HS-27A (cell line): ENCODE data around the gene CTSZ.

Experiments used
- DNase-seq: peaks from one replicate; pipeline ENCODE4 v3.0.0-alpha.2; 2012; ENCODE audit warnings: low read depth, missing footprints

The CTSZ gene

DNA sequence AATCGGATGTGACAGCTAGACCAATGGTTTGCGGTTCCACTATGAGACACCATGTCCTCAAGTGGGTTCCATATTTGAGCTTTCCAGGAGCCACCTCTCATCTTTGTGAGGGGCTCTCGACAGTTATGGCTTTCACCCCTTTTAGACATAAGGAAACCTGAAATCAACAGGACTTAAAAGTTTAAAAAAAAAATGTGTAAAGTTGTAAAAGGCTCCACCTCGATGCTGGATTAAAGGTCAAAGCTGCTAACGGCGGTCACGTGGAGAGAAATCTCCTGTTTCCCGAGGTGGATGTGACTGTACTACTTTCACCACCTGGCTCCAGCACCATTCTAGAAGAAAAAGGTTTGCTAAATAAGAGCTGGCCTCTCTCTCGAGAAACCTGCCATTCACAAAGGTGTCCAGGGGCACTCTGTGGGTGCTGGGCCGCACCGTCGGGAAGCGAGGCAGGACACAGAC, 24.5 kb upstream of the CTSZ start:
- DNase-seq = no peak

DNA sequence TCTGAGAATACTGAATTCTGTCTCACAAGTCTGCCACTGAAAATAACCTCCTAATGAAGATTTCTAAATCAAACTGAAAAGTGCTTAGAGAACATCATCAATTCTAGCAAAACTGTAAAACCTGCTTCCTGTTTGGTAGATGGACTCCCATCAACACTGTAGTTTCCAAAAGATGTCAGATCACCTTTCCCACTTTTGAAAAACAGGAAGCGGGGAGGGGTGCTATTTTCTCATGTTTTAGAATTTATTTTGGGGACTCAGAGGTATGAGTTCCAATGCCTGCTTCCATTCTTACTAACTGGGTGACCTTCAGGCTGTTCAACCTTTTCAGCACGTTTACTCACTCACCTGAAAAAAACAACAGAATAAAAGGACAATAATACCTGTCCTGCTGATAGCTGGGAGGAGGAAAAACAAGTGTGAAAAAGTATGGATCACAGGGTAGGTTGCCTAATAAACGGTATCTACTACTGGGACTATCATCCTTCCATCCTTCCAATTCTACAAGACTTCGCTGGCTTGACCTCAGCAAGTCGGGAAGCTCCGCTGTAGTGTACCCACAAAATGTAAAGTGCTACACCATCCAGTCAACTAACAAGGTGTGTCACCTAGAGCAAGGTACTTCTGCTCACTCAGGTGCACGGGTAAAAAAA, 24.0 kb upstream of the CTSZ start:
- DNase-seq = no peak

DNA sequence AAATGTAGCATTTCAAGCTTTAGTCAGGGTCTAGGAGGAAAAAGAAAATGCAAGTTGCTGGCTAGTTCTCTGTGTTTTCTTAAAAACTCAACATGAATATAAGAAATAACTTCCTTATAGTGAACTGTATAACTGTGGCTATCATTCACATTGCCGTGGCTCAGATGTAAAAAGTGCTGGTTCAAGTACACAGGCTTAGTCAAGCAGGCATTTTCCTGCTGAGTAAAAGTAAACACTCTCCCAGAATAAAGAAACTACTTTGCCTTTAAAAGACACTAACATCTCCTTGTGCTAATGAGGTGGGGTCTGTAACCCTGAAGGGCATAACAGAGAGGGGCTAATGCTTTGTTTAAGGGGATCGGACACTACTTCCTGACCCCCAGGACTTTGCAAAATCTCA, 21.8 kb upstream of the CTSZ start:
- no peak for DNase-seq

DNA sequence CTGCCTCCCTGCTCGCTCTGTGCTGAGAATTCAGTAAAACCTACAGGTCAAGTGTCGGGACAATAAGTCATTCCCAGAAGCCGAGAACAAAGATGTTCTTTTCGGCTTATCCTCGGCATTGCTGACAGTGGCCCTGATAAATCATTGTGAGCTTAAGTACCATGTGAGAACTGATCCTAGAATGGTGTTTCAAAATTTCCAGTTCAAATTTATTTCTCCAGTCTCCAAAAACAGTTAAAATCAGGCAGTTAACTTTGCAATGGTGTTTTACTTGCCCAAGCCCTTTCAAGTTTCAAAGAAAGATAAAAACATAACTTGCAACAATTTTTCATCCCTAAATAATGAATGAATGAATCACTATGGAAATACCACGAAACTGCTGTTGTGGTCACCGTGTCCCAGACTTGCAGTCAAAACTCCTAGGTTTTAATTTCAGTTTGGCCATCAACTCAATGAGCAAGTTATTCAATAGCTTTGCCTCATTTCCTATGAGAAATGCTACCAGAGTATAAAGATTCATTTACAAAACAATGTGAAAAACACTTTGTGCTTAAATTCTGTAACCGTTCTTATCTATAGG, 20.8 kb upstream of the CTSZ start:
- no peak for DNase-seq

DNA sequence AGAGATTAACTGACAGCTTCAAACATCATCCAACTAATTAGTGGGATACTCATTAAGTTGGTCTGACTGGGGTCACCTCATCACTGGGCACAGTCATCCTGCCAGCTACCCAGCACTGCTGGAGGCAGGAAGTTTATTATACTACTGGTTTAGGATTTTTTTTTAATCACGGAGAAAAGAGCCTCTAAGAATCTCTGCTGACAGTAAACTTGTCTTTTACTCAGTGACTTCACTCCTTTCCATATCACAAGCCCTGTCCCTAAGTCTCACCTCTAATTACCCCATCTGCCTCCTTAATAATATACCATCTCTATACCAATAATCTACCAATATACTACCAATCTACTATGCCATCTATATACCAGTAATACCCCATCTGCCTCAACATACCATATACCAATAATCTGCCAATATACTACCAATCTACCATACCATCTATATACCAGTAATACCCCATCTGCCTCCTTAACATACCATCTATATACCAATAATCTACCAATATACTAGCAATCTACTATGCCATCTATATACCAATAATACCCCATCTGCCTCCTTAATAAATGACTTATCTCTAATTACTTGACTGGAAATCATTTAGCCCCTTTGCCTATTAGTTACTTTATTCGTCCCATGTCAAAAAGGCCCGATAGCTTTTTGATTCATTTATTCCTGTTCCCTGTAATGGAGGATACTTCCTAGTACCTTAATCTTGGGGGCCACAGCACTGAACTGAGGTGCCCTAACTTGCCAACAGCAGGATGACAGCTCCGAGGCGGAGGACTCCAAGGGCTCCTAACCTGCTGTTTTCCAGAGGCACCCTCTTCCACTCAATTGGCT, 20.1 kb upstream of the CTSZ start:
- DNase-seq = no peak

DNA sequence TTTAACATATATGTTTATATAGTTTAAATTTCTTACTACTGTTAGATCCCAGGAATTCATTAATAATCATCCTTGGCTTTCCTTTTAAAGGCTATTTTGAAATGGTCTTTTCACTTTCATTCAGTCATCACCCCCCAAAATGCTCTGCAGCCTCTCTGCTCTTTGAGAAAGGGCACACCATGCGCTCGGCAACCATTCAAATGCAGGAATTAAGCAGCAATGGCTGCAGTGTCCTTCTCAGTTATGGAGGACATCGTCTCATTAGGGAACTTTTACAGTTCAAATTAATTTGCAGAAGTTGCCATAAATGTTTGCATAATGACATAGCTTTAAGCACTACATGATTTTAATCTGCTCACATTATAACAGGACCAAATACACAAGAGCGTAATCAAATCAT, 18.5 kb upstream of the CTSZ start:
- no peak for DNase-seq

DNA sequence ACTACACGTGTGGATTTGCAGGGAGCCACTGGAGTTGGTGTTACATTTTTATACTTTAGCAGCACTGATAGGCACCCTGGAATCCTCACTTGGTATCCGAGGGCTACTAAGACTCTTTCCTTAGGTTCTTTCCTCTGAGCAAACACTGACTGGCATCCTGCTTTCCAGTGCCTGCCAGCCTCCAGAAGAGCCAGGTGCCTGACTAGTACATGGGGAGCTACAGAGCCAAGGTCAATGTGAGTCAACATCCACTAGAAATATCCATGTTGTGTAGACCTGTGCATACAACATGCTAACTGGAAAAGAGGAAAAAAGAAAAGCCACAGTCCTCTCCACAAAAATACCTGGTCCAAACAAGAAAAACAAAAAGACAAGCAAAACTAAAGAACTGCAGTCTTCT, 18.0 kb upstream of the CTSZ start:
- no peak for DNase-seq

DNA sequence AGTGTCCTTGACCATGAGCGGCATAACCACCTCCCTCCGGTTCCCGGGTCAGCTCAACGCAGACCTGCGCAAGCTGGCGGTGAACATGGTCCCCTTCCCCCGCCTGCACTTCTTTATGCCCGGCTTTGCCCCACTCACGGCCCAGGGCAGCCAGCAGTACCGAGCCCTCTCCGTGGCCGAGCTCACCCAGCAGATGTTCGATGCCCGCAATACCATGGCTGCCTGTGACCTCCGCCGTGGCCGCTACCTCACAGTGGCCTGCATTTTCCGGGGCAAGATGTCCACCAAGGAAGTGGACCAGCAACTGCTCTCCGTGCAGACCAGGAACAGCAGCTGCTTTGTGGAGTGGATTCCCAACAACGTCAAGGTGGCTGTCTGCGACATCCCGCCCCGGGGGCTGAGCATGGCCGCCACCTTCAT, 17.1 kb upstream of the CTSZ start:
- no peak for DNase-seq

DNA sequence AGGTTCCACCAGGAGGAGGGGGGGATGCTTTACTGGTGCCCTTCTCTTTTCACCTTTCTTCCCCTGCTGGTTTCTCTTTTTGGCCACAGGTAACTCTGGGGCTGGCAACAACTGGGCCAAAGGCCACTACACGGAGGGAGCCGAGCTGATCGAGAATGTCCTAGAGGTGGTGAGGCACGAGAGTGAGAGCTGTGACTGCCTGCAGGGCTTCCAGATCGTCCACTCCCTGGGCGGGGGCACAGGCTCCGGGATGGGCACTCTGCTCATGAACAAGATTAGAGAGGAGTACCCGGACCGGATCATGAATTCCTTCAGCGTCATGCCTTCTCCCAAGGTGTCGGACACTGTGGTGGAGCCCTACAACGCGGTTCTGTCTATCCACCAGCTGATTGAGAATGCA, 16.6 kb upstream of the CTSZ start:
- DNase-seq = no peak

DNA sequence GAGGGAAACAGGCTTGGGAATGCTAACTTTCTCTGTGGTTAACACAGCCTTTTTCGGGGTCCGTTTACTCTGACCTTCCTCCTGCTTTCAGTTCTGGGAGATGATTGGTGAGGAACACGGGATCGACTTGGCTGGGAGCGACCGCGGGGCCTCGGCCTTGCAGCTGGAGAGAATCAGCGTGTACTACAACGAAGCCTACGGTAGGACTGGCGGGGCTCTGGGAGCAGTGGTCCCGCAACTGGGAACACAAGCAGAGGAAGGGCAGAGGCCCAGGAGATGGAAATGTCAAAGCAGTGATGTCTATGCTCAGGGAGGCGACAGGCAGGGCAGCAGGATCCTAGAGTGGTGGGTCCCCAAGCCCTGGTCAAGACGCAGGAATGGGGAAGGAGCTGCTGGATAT, 15.7 kb upstream of the CTSZ start:
- no peak for DNase-seq

DNA sequence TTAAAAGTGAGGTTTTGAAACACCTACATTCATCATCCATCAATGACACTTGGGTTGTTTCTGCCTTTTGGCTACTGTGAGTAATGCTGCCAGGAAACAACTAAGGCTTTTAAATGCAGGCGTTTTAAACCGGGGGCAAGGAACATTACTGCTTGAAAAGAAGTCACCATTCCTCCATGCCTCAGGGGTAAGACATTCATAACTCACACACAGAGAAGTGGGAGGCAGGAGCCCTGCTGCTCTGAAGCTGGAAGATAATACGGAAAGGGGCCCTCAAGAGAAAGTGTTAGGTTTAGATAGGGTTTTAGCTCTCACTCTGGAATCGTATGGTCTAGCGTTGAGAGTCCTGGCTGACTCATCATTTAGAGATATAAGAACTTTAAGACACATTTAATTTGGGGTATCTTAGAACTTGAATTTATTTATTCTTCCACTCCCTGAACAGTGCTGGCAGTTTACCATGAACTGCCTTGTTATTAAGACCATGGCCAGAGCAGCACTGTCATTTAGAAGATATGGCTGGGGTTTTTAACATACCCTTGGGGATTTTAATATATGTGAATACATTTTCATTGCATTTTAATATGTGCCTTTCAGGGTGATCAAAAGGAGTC, 14.0 kb upstream of the CTSZ start:
- no peak for DNase-seq

DNA sequence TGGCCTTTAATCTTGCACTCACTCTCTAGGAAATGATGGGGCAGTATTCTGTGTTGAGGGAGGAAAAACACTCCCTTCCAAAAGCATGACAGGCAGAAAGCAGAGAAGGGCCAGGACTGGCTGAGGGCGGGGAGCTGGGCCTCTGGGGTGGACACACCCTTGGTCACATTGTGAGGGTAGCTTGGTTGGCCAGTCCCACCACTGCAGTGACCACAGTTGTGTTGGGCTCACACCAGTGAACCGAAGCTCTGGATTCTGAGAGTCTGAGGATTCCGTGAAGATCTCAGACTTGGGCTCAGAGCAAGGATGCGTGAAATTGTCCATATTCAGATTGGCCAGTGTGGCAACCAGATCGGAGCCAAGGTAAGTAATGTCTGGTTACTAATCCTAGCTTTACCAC, 12.2 kb upstream of the CTSZ start, which contains the start of gene TUBB1:
Gene TUBB1 (plus strand): TSS at position 213 of the 400 bp plus-strand sequence. CDS start 94 bp downstream, at position 307.
- no peak for DNase-seq

DNA sequence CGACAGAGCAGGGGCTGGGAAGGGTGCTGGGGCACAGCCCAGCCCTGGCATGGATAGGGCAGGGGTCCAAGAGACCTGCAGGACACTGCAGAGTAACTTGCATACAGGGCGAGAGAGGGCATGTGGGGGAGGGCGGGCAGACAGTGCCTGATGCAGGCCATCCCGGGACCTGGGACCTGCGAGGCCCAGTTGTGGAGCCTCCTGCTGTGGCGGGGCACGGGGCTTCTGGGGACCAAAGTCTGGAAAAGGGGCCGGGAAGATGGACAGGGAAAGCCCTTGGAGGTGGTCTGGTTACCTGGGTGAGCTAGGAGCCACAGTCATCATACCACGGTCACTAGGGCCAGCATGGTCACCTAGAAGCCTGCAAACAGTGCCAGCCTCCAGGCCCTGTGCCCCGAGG, 11.8 kb upstream of the CTSZ start:
- DNase-seq = no peak

DNA sequence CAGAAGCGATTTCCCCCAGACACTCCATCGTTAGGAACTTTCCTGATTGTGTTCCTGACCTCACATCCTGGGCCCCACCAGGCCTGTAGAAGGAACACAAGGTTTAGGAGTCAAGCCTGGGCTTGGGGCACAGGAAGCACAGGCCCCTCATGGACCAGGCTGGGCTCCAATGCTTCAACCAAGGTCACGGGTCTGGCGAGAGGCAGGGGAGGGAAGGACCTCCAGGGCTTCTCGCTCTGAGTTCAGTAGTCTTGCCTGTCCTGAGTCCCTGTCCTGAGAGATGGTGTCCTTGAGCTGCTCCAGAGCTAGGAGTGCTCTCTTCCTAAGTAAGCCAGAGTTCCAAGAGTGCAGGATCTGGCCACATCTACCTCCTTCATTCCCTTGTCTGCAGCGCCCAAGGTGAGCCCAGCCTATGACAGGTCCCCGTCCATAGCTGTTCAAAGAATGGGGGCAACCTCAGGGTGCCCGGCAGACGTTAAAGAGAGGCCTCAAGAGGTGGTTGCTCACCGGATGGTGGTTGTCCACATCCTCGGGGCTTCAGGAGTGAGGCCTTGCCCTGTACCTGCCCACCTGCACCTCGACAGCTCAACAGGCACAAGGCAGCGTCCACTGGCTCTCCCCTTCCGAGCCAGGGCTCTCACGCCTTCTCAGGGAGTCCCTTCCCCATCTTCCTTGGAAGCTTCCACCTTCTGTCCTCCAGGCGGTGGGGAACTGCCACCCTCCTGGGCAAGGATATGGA, 10.6 kb upstream of the CTSZ start:
- DNase-seq = no peak

DNA sequence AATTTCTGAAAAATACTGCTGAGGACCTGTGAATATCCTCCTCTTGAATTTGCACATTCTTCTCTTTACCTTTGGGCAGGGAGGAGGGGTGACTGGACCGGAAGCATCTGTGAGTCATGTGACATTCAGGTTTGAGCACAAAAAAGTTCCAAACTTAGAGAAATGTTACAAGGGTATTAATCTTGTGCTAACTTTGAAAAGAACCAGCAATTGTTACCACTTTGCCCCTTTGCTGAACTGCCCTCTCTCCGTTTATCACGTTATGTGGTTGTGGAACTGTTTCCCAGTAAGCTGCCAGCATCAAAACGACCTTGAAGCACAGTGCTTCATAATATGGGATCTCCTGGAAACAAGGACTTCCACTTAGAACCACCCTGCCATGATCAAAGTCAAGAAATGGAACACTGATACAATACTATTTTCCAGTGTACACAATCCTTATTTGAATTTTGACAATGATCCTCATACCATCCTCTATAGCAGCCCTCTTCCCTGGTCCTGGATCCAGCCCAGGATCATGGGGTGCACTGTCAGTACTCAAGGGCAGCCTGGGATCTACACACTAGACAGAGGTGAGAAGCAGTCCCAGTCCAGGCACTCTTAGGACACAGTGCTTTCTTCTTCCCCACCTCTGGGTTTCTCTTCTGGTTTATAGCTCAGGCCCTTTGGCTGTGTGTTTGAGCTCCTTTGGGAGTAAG, 9.9 kb upstream of the CTSZ start:
- no peak for DNase-seq

DNA sequence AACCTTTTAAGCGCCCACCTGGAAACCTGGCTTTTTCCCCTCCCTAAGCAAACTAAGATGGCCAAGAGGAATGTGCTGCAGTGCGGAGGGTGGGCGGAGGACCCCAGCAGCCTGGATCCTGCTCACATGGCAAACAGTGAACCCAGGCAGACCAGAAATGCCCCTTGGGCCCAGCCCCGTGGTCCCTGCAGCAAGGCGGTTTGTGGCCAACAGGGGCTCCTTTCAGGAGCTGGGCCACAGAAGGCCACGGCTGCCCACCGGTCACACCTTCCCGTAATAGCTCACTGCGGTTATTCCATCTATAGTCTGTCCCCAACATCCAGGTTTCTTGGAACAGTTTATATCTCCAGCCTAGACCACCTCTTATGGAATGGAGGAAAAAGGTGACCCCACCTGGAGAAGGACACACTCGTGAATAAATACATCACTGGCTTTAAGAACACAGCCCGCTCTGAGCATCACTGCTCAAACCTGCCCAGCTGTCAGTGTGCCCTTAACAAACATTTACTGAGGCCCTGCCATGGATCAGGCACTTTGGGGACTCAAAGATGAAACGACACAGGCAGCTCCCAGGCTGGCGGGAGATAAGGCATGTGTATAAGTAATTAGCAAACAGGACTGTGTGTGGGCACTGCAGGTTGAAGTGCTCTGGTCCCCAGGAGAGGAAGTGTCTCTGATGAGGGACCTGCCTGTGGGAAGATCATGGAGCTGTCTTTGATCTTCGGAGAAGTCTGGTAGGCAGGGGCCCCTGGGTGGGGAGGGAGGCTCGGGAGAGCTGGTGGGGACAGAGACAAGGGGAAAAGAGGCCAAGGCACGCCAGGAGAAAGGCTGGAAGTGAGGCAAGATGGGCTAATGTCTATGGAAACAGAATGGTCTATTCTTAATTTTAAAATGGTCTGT, 9.0 kb upstream of the CTSZ start:
- no peak for DNase-seq

DNA sequence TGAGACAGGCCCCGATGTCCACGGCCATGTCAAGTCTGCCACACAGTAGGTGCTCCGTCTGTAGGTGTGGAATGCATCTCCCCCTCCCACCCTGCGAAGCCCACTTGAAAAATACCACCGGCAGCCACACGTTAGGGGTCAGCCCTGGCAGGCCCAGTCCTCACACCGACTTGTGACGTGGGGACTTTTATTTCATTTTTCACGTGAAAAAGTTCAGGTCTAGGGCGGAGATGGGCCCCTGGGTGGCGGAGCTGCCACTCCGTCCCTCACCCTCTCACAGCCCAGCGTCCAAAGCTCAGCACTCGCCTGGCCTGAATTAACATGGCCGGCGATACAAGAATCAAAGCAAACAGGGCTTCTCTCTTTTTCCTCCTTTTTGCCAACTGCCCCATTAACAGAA, 8.4 kb upstream of the CTSZ start:
- no peak for DNase-seq

DNA sequence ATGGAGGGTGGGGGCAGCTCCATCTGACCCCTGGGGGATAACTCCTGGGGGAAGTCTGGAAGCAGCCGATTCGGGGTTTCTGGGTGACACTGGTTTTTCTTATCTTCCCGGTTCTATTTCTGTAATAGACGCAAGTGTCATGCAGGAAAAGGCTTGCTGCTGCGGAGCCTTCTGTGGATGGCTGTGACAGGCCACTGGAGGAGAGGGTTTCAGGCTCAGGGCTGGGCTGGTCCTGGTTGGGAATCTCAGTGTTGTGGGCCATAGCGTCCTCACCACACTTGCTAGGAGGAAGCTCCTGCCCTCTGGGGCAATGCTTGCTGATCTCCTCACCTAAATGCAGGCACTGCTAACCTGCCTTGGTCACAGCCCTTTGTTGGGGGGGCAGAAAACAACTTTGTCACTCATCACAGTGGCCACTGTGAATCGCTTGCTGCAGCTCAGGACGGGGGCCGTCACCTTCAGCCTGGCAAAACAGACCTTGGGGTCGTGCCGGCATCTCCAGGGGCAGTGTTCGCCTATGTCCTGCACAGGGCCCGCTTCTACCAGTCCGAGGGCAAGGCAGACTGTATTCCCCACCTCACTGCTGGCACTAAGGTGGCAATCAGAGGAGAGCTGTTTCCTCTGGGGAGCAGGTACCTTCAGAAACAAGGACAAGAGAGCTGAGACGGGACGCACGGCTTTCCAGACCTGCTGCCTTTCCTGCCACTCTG, 7.8 kb upstream of the CTSZ start:
- no peak for DNase-seq

DNA sequence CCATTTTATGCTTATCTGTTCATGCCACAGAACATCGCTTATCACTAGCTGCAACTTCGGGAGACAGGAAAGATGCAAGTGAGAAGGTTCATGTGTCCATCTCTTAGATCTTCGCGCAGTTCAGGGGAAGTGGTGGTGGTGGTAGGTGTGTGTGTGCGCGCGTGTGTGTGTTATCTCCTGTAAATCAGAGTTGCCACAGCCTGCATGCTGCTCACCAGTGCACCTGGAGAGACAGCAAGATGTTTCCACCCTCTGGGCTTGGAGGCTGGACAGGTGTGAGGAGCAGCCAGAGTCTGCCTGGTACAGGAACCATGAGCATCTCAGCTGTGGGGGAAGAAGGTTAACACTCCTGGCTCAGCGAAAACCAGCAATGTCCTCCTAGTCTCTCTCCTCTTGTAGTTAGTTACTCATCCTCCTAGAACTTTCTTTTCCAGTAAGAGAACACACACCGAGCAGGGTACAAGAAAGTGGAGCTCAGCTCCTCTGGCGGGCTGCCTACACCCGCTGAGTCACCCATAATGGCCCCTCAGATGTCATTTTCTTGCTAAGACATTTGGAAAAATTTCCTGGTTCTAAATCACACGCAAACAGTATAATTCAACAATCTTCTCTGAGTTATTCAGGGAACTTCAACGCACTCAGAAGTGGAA, 7.0 kb upstream of the CTSZ start:
- DNase-seq = no peak
